Fibroblast of skin of left biceps (primary cell): ENCODE data around the gene XYLT1.

ENCODE experiments used
- DNase-seq, 2 experiments: peaks; one replicate each; pipeline ENCODE4 v3.0.0-alpha.2; 2013; ENCODE audit warnings: low read depth in 2 of 2

The XYLT1 gene

GRCh38 chr16:17357307-17358062, 113.3 kb downstream of the XYLT1 start:
- no peak for DNase-seq

- no peak for DNase-seq
Measured at GRCh38 chr16:17356243-17356933, 114.4 kb downstream of the XYLT1 start.

GRCh38 chr16:17354685-17355084, 116.1 kb downstream of the XYLT1 start:
- DNase-seq: no peak

GRCh38 chr16:17354141-17354601, 116.6 kb downstream of the XYLT1 start:
- DNase-seq: no peak

- no peak for DNase-seq
Measured at GRCh38 chr16:17353561-17353960, 117.2 kb downstream of the XYLT1 start.

- DNase-seq: no peak
Measured at GRCh38 chr16:17351441-17352035, 119.2 kb downstream of the XYLT1 start.

- DNase-seq: no peak
Measured at GRCh38 chr16:17350207-17350606, 120.6 kb downstream of the XYLT1 start.

- no peak for DNase-seq
Measured at GRCh38 chr16:17348826-17349225, 121.9 kb downstream of the XYLT1 start.

- DNase-seq: no peak
Measured at GRCh38 chr16:17348042-17348783, 122.5 kb downstream of the XYLT1 start.

GRCh38 chr16:17347624-17348023, 123.1 kb downstream of the XYLT1 start:
- no peak for DNase-seq

- no peak for DNase-seq
Measured at GRCh38 chr16:17346621-17347569, 123.9 kb downstream of the XYLT1 start.

GRCh38 chr16:17345043-17345442, 125.7 kb downstream of the XYLT1 start:
- no peak for DNase-seq

- no peak for DNase-seq
Measured at GRCh38 chr16:17343728-17344127, 127.0 kb downstream of the XYLT1 start.

GRCh38 chr16:17343028-17343427, 127.7 kb downstream of the XYLT1 start:
- no peak for DNase-seq

GRCh38 chr16:17342031-17342430, 128.7 kb downstream of the XYLT1 start:
- no peak for DNase-seq

GRCh38 chr16:17340804-17341203, 130.0 kb downstream of the XYLT1 start:
- no peak for DNase-seq

- no peak for DNase-seq
Measured at GRCh38 chr16:17339764-17340541, 130.8 kb downstream of the XYLT1 start.

- no peak for DNase-seq
Measured at GRCh38 chr16:17338244-17338643, 132.5 kb downstream of the XYLT1 start.

GRCh38 chr16:17336530-17336900, 134.2 kb downstream of the XYLT1 start:
- DNase-seq: no peak

GRCh38 chr16:17335826-17336529, 134.8 kb downstream of the XYLT1 start:
- no peak for DNase-seq
